ENCODE data around the gene OXA1L. TPM values are rescaled to one million over a fixed set of nuclear protein-coding genes. Genes with fewer than 3 reads are reported as not detected.
A peak's percentile ranks its signal among the peaks of the same experiment; 100 is the strongest.

OXA1L gene
- polyA plus RNA-seq, 3 donors: 61.2 to 264 (median 86.9) TPM

DNA sequence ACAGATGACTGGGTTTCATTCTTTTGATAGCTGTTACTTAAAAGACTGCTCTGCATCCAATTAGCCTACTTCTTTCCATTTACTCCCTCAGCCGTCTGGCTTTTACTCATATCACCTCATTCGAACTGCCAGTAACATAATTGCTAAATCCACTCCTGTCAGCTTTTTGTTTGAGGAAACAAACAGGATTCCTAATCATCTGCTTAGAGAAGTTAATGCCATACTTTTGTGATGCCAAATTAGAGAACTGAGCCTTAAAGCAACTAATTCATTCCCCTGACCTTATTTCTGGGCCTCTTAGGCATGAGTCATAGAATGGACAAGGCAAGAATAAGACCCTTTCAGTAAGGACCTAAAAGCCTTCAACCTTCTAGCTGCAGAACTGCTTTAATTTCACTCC, 2.9 kb downstream of the OXA1L start:
- Histone ChIP-seq H3K4me1 (ENCODE audit: control insufficient read depth in 1 of 2, insufficient read depth in 2 of 2, low read length in 2 of 2) (peaks cover 20 to 25% of the 10 kb centered on the region in 2 donors), H3K36me3 (replicated peaks in 1 of 2; ENCODE audit: control insufficient read depth in 1 of 2, insufficient read depth in 2 of 2, low read length in 2 of 2) (peaks cover 53 to 65% of the 10 kb centered on the region in 2 donors), H3K4me3 (replicated peaks in 1 of 3; ENCODE audit: low read depth in 2 of 3, low read length in 3 of 3) (no peak overlapping the region), H4K20me1 (ENCODE audit: insufficient read depth, low read length) (peaks cover 70% of the 10 kb centered on the region), H3K27ac (ENCODE audit: low read depth in 1 of 2, low read length in 2 of 2) (peak overlapping the region in 1 of 2 donors; percentile 21), H3K79me2 (ENCODE audit: insufficient read depth, low read length) (peaks cover 47% of the 10 kb centered on the region), H2AFZ (ENCODE audit: insufficient read depth, low read depth, low read length, poor library complexity, severe bottlenecking) (no peak overlapping the region), H3K9ac (ENCODE audit: insufficient read depth, low read length, poor library complexity, severe bottlenecking) (no peak overlapping the region), H3K9me3 (replicated peaks in 1 of 2; ENCODE audit: control insufficient read depth in 1 of 2, insufficient read depth in 1 of 2, low read length in 2 of 2) (no peaks in the 10 kb centered on the region), H3K27me3 (ENCODE audit: control insufficient read depth in 2 of 2, insufficient read depth in 2 of 2, low read length in 2 of 2) (no peaks in the 10 kb centered on the region), H3K4me2 (replicated peaks; ENCODE audit: extremely low read depth, low read length, poor library complexity, severe bottlenecking) (no peak overlapping the region)
- Mint-ChIP-seq H3K36me3 (peaks cover 61 to 66% of the 10 kb centered on the region in 2 donors), H3K9me3 (no peaks in the 10 kb centered on the region), H3K27ac (peak overlapping the region in 4 of 7 donors; percentile 19 to 88 (median 67)), H3K4me3 (no peak overlapping the region), H3K27me3 (ENCODE audit: low read depth in 3 of 3) (no peaks in the 10 kb centered on the region), H3K4me1 (peaks cover 28% of the 10 kb centered on the region)
- DNase-seq: no peak
- intact Hi-C loops (cut with micrococcal nuclease): loop anchor here (5.0 to 10.0 kb wide), 3 partner anchors 45 to 172 kb away; partner anchors contain the start of genes SLC7A7 (in 2 of the 2) and ABHD4 (in 1 of the 2)
- WGBS (ENCODE audit: insufficient coverage): 100% methylated on average over 2 of the region's 2 CpGs
- TF ChIP-seq, protein P1, sequence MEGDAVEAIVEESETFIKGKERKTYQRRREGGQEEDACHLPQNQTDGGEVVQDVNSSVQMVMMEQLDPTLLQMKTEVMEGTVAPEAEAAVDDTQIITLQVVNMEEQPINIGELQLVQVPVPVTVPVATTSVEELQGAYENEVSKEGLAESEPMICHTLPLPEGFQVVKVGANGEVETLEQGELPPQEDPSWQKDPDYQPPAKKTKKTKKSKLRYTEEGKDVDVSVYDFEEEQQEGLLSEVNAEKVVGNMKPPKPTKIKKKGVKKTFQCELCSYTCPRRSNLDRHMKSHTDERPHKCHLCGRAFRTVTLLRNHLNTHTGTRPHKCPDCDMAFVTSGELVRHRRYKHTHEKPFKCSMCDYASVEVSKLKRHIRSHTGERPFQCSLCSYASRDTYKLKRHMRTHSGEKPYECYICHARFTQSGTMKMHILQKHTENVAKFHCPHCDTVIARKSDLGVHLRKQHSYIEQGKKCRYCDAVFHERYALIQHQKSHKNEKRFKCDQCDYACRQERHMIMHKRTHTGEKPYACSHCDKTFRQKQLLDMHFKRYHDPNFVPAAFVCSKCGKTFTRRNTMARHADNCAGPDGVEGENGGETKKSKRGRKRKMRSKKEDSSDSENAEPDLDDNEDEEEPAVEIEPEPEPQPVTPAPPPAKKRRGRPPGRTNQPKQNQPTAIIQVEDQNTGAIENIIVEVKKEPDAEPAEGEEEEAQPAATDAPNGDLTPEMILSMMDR (IDR thresholded peaks at IDR 0.05): no peak

DNA sequence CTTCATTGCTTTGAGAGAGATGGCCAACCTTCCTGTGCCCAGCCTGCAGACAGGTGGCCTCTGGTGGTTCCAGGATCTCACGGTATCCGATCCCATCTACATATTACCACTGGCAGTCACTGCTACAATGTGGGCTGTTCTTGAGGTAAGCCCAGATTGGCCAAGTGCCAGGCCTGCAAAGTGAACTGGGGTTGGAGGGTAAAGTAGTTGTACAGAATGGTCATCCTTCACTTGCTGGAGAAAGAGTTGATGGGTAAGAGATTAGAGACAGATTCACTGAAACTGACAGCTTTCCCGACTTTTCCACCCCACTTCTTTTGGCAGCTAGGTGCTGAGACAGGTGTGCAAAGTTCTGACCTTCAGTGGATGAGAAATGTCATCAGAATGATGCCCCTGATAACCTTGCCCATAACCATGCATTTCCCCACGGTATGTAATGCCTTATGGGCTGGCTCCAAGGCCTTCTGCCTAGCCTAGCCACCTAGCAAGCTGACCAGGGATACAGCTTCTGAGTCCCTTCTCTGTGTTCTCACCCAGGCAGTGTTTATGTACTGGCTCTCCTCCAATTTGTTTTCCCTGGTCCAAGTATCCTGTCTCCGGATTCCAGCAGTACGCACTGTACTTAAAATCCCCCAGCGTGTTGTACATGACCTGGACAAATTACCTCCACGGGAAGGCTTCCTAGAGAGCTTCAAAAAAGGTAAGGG, 4.1 kb downstream of the OXA1L start:
- no peaks in the 10 kb centered on the region for H3K27me3 Mint-ChIP-seq (ENCODE audit: low read depth in 3 of 3)
- no peaks in the 10 kb centered on the region for H3K9me3 Mint-ChIP-seq
- H3K4me1 Mint-ChIP-seq: peaks cover 28% of the 10 kb centered on the region
- H3K27ac Mint-ChIP-seq: peak overlapping the region in 4 of 7 donors; percentile 48 to 70 (median 66)
- no peak overlapping the region for H3K9ac ChIP-seq (ENCODE audit: insufficient read depth, low read length, poor library complexity, severe bottlenecking)
- TF ChIP-seq, protein P1 (IDR thresholded peaks at IDR 0.05): no peak
- H3K4me3 ChIP-seq (replicated peaks in 1 of 3; ENCODE audit: low read depth in 2 of 3, low read length in 3 of 3): no peak overlapping the region
- 100% methylated on average over 3 of the region's 8 CpGs for WGBS (ENCODE audit: insufficient coverage)
- no peak overlapping the region for H3K4me2 ChIP-seq (replicated peaks; ENCODE audit: extremely low read depth, low read length, poor library complexity, severe bottlenecking)
- H3K9me3 ChIP-seq (replicated peaks in 1 of 2; ENCODE audit: control insufficient read depth in 1 of 2, insufficient read depth in 1 of 2, low read length in 2 of 2): no peaks in the 10 kb centered on the region
- intact Hi-C loops (cut with micrococcal nuclease): no loop called here
- no peak overlapping the region for H3K4me3 Mint-ChIP-seq
- peaks cover 66 to 78% of the 10 kb centered on the region in 2 donors for H3K36me3 ChIP-seq (replicated peaks in 1 of 2; ENCODE audit: control insufficient read depth in 1 of 2, insufficient read depth in 2 of 2, low read length in 2 of 2)
- peaks cover 72 to 76% of the 10 kb centered on the region in 2 donors for H3K36me3 Mint-ChIP-seq
- no peaks in the 10 kb centered on the region for H3K27me3 ChIP-seq (ENCODE audit: control insufficient read depth in 2 of 2, insufficient read depth in 2 of 2, low read length in 2 of 2)
- no peak overlapping the region for H2AFZ ChIP-seq (ENCODE audit: insufficient read depth, low read depth, low read length, poor library complexity, severe bottlenecking)
- H3K79me2 ChIP-seq (ENCODE audit: insufficient read depth, low read length): peaks cover 47% of the 10 kb centered on the region
- DNase-seq: no peak
- H3K4me1 ChIP-seq (ENCODE audit: control insufficient read depth in 1 of 2, insufficient read depth in 2 of 2, low read length in 2 of 2): peaks cover 20 to 24% of the 10 kb centered on the region in 2 donors
- H4K20me1 ChIP-seq (ENCODE audit: insufficient read depth, low read length): peaks cover 82% of the 10 kb centered on the region
- H3K27ac ChIP-seq (ENCODE audit: low read depth in 1 of 2, low read length in 2 of 2): peak overlapping the region in 1 of 2 donors; percentile 21
